NCI-H2029 (cell line): ENCODE results near the gene EXD3.
"Not testable (repeated sequence)": the region's sequence is repeated elsewhere in the genome, so short reads cannot be mapped to it uniquely, and the experiment has no call there.

ENCODE experiments used
- DNase-seq: peaks from one replicate; lab custom pipeline; 2025; lab: John Stamatoyannopoulos, UW

Gene EXD3

DNA sequence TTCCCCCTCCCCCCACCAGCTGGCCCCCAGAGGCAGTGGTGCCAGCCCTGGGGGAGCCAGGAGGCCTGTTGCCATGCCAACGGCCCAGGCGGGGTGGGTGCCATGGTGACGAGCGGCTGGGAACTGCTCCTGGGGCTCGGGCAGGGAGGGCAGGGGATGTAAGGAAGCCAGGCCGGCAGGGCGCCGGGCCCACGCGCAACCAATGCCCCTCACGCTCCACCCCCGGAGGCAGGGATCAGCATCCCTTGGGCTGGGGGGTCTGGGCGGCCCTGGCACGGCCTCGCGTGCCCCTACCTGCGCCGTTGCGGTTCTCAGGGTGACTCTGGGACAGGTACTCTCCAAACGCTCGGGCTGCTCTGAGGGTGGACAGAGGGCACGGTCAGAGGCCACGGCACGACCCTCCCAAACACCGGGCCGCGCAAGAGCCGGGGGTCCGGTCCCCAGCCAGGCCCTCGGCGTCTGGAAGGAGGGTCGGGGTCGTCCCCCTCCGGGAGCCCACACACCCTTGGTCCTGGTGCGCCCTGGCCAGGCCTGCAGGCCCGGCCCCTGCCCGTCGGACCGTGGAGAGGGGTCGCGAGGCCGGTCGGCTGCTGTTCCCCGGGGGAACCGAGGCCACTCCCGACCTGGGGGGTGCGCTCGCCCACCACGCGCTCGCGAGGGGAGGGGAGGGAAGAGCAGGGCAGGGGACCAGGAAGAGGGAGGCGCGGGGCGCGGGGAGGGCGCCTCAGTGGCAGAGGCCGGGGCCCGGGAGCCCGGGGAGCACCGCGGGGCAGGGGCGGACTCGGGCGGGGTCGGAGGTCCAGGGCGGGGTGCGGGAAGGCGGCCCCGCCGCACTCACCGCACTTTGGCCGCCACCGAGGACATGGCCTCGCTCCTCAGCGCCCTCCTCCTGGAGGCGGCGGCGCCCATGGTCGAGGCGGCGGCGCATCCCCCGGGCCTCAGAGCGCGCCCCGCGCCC, 35.5 kb upstream of the EXD3 start:
- no peak for DNase-seq

DNA sequence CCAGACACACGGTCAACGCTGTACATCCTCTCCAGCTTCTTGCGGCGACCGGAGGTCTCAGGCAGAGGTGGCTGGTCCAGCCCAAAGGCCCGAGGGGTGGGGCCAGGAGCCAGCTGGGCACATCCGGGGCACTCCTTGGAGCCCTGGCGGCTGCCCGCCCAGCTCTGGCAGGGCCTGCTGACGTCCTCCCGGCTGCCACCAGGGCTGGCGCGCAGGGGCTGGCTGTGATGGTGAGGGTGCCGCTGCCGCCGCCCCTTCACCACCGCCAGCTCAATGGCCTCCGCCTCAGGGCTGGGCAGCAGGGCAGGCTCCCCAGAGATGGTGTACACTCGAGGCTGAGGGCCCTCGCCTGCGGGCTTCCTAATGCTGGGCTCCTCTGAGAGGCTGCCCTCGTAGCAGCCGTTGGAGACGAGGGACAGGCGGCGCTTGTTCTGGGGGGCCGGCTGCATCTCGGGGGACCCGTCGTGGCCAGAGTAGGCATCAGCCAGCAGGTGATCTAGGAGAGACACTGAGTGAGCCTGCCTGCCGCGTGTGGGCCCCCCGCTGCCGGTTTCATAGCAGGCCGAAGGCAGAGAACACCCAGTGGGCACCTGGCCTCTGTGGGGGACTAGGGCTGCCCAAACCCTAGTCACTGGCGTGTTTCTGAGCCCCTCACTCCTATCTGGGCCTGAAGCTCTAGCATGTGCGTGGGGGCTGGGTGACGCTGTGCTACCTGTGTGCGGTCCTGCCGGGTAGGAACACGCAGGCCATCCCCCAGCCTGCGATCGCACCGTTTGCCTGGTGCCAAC, 34.6 kb upstream of the EXD3 start:
- no peak for DNase-seq

DNA sequence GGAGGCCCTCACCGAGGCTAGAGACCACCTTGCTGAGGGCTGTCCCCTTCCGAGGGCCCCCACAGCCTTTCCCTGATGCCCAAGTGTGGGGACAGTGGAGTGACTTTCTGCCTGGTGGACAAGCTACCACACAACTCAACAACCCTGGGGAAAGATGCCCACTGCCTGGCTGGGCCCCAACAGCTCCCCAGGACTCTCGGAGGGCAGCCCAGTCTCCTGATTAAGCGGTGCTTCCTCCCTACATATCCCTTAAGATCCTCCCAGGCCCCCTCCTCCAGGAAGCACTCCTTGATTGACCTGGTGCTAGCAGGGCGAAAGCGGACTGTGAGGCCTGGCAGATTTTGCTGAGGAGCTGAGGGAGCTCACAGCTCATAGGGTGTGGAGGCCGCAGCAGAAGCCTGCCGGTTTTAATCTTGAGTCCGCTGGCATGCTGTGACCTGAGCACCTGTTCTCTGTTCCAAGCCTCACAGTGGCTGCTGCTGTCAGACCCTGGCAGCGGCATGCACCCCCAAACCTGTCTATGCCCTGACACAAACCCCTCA, 34.0 kb upstream of the EXD3 start:
- no peak for DNase-seq

DNA sequence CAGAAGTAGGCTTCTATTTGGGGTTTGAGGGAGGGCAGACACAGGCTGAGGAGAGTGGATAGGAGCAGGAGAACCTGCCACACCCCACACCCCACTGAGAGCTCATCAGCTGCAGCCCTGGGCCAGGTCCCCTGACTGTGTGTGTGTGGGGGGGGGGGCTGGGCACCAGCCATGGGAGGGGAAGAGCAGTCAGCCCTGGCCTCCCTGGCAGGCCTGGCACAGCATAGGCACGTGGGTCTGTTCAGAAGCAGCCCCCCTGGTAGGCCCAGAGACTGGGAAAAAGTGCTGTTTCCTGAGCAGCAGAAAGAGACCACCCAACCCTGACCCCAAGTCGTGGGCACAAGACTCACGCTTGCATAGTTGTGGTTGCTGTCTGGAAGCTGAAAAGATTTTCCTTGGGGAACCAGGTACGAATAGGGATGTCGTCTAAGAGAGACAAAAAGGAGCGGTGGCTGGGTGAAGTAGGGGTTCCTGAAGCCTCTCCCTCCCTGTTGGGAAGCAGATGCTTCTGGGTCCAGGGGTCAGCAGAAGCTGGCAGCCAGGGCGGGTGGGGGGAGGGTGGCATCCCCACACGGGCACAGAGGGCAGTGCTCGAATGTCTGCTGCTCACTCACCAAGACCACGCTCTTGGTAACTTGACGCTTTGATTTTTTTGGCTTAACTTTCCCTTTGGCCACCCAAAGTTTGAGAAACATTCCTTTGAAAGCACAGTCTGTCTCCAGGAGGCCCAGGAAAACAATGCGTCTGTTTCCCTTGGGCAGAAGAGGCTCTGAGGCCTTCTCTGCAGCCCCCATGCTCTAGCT, 33.3 kb upstream of the EXD3 start:
- DNase-seq, result no peak

DNA sequence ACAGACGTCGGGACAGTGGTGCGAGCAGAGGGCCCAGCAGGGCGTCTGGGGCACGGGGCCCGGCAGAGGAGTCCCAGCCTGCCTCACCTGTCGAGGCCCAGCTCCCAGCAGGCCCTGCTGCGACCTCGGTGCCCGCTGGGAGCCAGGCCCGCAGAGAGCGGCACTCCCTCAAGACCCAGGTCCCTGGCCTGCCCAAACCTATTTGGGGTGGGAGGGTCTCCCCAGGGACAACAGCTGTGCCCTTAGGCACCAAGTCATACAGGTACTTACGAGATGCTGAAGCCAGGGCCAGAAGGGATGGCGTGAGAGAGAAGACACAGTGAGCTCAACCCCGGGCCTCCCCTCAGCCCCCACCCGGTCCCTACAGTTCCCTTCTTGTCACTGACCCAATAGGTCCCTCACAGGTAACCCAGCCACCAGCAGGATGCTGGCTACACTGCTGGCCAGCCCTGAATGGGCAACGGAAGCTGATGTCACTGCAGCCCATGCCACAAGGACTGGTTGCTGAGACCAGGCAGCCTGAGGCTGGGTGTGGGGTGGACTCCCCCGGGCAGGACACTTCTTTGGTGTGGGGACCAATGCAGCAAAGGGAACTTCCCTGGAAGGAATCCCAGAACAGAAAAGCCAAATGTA, 32.5 kb upstream of the EXD3 start:
- no peak for DNase-seq

DNA sequence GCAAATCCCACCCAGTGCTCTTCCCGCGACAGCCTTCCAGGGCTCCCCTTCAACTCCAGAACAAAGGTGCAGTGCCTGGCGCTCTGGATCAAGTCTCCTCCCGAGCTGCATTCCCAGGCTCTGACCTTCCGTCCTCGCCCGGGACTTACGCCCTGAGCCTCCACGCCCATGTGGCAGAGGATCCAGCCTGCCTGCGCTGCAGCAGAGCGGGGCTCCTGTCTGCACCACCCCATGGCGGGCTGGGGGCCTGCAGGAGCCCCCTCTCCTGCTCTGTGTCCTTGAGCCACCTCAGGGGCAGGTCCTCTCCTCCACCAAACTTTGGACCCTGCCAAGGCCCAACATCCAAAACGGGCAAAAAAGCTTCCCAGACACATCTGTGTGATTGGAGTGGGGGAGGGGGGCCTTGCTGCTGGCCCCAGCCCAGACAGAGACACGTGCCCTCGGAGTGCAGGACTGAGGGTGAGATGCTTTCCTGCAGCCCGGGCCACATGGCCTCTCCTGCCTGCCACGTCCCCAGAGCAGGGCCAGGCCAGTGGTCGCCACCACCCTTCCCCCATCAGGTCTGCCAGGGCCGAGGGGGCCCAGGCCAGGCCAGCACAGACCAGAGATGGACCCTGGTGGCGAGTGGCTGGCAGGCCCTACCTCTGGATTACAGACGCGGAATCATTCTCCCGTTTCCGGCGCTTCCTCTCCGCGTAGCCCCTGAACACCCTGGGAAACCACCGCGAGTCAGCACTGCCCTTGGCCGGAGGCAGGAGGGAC, 31.8 kb upstream of the EXD3 start:
- peak; percentile 19 for DNase-seq

DNA sequence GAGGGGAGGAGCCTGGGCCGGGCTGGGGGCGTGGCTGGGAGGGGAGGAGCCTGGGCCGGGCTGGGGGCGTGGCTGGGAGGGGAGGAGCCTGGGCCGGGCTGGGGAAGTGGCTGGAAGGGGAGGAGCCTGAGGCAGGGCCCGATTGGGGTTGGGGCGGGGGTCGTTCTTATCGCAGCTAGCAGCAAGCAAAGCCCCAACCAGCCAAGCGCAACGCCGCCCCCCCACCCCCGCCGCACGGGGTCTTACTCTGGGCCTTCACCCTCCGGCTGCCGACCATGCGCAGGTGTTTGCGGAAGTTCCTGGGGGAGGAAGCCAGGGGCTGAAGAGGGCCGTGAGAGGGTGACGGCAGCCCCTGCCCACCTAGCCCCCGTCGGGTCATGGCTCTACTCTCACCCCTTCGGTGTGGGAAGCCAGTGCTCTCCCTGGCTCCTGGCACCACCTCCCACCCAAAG, 31.2 kb upstream of the EXD3 start:
- no peak for DNase-seq

DNA sequence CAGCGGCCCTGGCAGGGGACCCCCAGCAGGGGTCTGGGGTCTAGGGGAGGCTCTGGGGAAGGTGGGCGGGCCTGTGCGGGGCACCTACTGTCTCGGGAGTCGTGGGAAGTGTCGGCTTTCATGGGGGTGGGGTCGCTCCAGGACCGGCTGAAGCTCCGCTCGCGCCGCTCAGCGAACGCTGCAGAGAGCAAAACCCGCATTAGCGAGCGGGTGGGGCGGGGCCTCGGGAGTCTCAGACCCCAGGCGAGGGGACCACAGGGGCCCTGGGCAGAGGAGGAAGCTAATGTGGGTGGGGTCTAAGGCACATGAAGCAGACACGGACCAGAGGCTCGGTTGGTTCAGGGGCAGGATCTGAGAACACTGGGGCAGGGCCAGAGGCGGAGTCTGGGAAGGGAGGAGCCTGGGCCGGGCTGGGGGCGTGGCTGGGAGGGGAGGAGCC, 30.7 kb upstream of the EXD3 start:
- DNase-seq, result peak; percentile 35

DNA sequence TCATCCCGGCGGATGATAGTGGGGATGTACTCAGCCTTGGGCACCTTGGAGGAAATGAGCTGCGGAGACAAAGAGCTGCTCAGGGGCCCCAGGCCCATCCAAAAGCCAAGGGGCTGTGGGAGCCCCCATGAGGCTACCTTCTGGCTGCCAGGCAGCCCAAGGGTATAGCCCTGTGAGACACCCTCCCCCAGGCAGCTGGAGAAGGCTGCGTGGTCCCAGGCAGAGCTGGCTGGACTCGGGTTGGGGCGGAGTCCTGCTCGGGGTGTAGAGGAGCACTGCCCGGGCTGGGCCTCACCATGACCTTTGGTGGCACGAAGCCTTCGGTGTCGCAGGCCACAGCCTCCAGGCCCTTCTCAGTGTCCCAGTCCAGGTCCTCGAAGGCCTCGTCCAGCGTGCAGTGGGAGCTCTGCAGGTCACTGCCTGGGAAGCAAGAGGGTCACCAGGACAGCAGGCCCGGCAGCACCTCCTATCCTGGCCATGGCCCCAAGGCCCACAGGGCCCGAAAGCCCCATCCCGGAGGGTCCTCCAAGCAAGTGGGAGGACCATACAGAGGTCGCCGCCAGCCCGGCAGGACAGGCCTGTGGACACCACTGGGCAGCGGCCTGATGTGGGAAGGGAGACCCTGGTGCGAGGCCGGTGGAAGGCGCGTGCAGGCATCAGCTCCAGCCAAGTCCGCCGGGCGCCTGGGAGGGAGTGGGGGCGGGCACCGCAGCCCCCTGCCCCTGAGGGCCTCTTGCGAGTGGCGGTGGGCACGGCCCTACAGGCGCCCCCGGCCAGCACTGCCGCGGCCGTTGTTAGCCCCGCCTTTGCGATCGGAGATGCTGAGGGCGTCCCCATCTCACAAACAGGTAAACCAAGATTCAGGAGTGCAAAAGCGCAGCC, 30.0 kb upstream of the EXD3 start:
- DNase-seq, result no peak

DNA sequence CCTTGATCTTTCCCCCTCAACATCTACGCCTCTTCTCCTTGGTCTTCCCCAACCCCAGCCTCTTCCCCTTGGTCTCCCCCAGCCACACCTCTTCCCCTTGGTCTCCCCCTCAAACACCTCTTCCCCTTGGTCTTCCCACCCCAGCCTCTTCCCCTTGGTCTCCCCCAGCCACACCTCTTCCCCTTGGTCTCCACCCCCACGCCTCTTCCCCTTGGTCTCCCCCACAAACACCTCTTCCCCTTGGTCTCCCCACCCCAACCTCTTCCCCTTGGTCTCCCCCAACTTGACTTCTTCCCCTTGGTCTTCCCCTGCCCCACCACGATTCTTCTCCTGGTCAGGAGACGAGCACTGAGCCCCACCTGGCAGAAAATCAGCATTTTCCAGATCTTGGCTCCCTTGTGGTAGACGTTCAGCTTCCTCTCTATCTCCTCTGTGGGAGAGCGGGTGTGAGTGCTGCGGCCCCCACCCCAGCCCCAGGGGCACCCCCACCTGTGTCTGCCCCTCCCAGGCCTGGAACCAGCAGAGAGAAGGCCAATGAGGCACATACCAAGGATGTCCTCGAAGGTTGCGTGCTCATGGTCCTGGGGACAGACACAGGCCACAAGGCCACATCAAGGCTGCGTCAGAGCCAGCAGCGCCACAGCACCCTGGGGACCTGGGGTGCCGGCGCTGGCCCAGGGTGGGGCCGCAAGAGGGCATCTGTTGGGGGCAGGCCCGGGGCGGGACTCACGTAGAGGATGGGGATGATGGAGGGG, 29.2 kb upstream of the EXD3 start:
- DNase-seq, result no peak

DNA sequence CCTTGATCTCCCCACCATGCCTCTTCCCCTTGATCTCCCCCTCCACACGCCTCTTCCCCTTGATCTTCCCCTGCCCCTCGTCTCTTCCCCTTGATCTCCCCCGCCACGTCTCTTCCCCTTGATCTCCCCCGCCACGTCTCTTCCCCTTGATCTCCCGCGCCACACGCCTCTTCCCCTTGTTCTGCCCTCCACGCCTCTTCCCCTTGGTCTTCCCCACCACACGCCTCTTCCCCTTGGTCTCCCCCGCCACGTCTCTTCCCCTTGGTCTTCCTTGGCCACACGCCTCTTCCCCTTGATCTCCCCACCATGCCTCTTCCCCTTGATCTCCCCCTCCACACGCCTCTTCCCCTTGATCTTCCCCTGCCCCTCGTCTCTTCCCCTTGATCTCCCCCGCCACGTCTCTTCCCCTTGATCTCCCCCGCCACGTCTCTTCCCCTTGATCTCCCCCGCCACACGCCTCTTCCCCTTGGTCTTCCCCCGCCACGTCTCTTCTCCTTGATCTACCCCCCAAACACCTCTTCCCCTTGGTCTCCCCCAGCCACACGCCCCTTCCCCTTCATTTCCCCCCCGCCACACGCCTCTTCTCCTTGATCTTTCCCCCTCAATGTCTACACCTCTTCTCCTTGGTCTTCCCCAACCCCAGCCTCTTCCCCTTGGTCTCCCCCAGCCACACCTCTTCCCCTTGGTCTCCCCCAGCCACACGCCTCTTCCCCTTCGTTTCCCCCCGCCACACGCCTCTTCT, 28.5 kb upstream of the EXD3 start:
- DNase-seq, result not testable (repeated sequence)

DNA sequence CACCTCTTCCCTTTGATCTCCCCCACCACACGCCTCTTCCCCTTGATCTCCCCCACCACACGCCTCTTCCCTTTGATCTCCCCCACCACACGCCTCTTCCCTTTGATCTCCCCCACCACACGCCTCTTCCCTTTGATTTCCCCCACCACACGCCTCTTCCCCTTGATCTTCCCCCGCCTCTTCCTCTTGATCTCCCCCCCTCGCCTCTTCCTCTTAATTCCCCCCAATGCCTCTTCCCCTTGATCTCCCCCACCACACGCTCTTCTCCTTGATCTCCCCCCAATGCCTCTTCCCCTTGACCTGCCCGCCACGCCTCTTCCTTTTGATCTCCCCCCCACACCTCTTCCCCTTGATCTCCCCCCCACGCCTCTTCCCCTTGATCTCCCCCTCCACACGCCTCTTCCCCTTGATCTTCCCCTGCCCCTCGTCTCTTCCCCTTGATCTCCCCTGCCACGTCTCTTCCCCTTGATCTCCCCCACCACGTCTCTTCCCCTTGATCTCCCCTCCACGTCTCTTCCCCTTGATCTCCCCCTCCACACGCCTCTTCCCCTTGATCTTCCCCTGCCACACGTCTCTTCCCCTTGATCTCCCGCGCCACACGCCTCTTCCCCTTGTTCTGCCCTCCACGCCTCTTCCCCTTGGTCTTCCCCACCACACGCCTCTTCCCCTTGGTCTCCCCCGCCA, 27.7 kb upstream of the EXD3 start:
- not testable (repeated sequence) for DNase-seq

DNA sequence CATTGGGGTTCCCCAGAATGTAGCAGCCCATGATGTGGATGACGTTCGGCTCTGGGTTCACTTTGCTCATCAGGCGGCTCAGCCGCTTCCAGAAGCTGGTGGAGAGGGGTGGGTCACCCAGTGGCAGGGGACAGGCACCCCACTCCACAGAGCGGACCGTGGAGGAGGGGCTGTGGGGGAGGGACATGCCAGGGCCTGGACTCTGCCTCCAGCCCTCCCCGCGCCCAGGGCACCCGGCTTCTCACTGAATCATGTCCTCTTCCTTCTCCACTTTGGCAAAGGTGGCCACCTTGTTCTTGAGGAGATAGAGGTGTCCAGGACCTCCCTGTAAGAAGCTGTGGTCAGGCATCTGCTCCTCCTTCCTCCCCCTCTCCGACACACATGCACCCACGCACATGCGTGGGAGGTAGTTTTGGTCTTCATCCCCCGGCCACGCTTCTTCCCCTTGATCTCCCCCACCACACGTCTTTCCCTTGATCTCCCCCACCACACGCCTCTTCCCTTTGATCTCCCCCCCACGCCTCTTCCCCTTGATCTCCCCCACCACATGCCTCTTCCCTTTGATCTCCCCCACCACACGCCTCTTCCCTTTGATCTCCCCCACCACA, 27.1 kb upstream of the EXD3 start:
- DNase-seq, result no peak

DNA sequence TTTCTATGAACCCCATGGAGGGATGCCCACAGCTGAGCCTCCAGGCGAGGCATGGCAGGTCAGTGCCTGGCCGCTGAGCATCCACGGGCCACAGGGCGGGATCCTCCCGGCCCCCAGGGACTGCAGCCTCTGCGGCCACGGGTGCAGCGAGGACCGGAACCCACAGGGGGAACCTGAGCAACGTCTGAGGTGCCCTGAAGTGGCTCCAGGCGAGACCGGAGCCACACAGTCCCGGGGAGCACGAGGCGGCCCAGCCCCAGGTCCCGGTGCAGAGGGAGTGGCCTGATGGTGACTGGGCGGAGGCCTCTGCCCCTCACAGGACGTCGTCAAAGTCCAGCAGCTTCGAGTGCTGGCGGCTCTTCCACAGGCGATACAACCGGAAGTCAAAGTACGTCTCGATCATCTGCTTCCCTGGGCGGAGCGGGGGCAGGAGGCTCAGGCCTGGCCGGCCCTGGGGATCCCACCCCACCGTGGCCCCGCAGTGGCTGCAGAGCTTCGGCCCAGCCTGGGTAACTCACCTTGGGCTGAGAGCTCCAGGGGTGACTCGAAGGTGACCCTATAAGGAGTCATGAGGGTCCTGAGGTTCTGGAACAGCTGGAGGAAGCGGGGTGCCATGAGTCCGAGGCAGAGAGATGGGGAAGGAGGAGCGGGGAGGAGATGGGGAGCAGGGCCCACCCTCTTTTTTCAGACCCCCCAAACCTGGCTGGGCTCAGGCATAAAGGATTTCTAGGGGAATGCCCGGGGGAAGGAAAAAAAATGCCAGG, 26.3 kb upstream of the EXD3 start:
- DNase-seq, result no peak

DNA sequence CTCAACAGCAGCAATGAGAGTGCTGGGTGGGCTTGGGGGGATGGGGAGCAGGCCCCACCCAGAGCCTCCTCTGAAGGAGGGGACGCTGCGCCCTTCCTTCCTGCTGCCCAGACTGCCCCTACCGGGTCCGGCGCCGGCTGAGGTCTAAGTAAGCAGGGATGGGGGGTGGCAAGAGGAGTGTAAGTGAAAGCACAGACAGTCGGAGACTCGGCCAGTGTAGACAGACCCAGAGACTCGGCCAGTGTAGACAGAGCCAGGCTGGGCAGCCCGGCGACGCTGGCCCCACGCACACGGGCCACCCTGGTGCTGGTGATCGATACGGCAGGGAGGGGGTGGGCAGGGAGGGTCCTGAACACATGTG, 25.6 kb upstream of the EXD3 start:
- DNase-seq, result no peak
